Peyer's patch (tissue), 4 donors: Measurements from ENCODE around the gene SLC25A25. TPM values are rescaled to one million over a fixed set of nuclear protein-coding genes. Genes with fewer than 3 reads are reported as not detected.
A peak's percentile ranks its signal among the peaks of the same experiment; 100 is the strongest.

Experiments
- DNase-seq, 3 donors: peaks; one replicate each; pipeline ENCODE4 v3.0.0-alpha.2; 2017 to 2019
- H3K27ac ChIP-seq, 4 donors: fragments of 200-600 bp; sonication (generic); one replicate each; pipeline ENCODE4 v1.5.1; 2016 to 2019
- H3K27me3 ChIP-seq, 2 donors: fragments of 200-600 bp; sonication (generic); one replicate each; pipeline ENCODE4 v1.5.1; 2019
- H3K36me3 ChIP-seq, 3 donors: fragments of 200-600 bp; sonication (generic); one replicate each; pipeline ENCODE4 v1.5.1; 2016 to 2019
- H3K4me1 ChIP-seq, 4 donors: fragments of 200-600 bp; sonication (generic); one replicate each; pipeline ENCODE4 v1.5.1; 2016 to 2019
- H3K4me3 ChIP-seq, 4 donors: fragments of 200-600 bp; sonication (generic); 1 replicate in 3 of 4; 2 replicates in 1 of 4; pipeline ENCODE4 v1.5.1; 2016 to 2019; ENCODE audit warnings: mild to moderate bottlenecking in 1 of 4
- H3K9me3 ChIP-seq, 4 donors: fragments of 200-600 bp; sonication (generic); one replicate each; pipeline ENCODE4 v1.5.1; 2016 to 2019; ENCODE audit warnings: mild to moderate bottlenecking in 1 of 4
- POLR2A ChIP-seq, 2 donors: fragments of 450-650 bp; IDR thresholded peaks; one replicate each; pipeline ENCODE4 v1.5.1; 2017; ENCODE audit warnings: antibody characterized with exemption in 2 of 2, mild to moderate bottlenecking in 2 of 2, moderate library complexity in 2 of 2
- total RNA-seq, 4 donors: library from RNA; depleted of rRNA; stranded (reverse); fragments of >200 nt; gene quantifications; one replicate each; pipeline ENCODE4 v1.1.0, GENCODE V29; 2016
- TF ChIP-seq, protein P1 (sequence below), 6 experiments: fragments of 450-650 bp in 4 of 6; fragments of 200-600 bp in 2 of 6; sonication (generic) in 1 of 6; IDR thresholded peaks; one replicate each; pipeline ENCODE4 v1.5.1; 2017 to 2019; ENCODE audit warnings: antibody characterized with exemption in 6 of 6, mild to moderate bottlenecking in 3 of 6, moderate library complexity in 1 of 6

The SLC25A25 gene
- total RNA-seq, 4 donors from 2014 or later, result 18.2 to 44.1 (median 28.2) TPM

DNA sequence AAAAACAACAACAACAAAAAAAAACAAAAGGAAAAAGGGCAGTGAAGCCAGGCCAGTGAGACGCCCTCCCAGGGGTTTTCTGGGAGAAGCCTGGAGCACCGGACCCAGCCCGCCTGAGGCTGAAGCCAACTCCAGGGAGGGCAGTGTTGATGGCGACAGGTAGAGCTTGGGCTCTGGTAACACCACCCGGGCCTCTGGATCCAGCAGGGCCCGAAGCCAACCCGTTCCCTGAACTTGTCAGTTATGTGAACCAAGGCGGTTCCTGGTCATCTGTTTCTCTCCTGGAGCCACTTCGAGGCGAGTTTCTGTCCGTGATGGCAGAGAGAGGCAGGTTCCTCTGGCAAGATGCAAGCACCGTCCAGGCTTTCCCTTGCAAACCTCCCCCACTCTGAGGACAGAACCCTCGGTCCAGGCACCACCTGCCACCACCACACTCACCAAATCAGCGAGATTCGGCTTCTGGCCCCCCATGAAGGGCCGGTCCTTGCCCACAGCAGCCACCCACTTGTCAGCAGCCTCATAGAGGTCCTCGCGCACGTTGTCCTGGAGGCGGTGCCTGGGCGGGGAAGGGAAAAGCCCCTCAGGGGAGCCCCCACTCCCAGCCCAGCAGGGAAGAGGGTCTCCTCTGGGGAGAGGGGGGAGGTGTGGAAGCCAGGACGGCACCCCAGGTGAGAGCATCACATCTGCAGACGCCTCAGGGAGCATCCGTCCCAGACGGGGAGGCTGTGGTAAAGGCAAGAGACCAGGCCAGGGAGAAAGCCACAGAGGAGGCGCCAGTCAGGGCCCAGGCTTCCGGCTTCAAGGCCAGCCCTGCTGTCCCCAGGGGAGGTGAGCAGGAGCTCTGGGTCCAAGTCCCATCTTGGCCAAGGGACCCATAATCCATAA, 54.1 kb downstream of the SLC25A25 start:
- Histone ChIP-seq H3K36me3 (peaks cover 0 to 45% (median 0%) of the 10 kb centered on the region in 3 donors), H3K4me3 (no peak overlapping the region), H3K27ac (no peak overlapping the region), H3K9me3 (no peaks in the 10 kb centered on the region), H3K4me1 (peaks cover 4 to 30% (median 17%) of the 10 kb centered on the region in 4 donors), H3K27me3 (no peaks in the 10 kb centered on the region)
- DNase-seq, result peak in 2 of 3 donors; percentile 41 to 42
- TF ChIP-seq, protein P1, sequence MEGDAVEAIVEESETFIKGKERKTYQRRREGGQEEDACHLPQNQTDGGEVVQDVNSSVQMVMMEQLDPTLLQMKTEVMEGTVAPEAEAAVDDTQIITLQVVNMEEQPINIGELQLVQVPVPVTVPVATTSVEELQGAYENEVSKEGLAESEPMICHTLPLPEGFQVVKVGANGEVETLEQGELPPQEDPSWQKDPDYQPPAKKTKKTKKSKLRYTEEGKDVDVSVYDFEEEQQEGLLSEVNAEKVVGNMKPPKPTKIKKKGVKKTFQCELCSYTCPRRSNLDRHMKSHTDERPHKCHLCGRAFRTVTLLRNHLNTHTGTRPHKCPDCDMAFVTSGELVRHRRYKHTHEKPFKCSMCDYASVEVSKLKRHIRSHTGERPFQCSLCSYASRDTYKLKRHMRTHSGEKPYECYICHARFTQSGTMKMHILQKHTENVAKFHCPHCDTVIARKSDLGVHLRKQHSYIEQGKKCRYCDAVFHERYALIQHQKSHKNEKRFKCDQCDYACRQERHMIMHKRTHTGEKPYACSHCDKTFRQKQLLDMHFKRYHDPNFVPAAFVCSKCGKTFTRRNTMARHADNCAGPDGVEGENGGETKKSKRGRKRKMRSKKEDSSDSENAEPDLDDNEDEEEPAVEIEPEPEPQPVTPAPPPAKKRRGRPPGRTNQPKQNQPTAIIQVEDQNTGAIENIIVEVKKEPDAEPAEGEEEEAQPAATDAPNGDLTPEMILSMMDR (IDR thresholded peaks at IDR 0.05), result no peak
- TF ChIP-seq POLR2A (IDR thresholded peaks at IDR 0.05), result no peak

DNA sequence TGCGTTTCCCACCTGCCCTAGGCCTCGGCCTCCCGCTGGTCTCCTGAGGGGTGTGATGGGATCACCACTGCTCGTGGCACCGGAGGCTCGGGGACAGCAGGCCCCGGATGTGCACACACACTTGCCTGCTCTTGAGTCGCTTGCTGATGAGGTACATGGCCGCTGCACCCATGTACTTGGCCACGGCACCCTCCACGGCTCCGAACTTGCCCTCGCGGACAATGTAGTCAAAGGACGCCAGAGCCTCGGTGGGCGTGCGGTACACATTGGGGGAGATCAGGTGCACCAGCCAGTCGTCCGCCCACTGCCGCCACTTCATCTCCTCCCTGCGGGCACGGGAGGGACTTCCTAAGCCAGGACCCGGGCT, 54.8 kb downstream of the SLC25A25 start:
- DNase-seq, result peak in 2 of 3 donors; percentile 41 to 42
- H3K36me3 ChIP-seq, result peaks cover 0 to 45% (median 0%) of the 10 kb centered on the region in 3 donors
- no peaks in the 10 kb centered on the region for H3K9me3 ChIP-seq
- TF ChIP-seq POLR2A (IDR thresholded peaks at IDR 0.05), result no peak
- TF ChIP-seq, protein P1 (IDR thresholded peaks at IDR 0.05), result no peak
- no peaks in the 10 kb centered on the region for H3K27me3 ChIP-seq
- H3K4me3 ChIP-seq, result no peak overlapping the region
- H3K4me1 ChIP-seq, result peaks cover 4 to 25% (median 17%) of the 10 kb centered on the region in 4 donors
- H3K27ac ChIP-seq, result no peak overlapping the region

DNA sequence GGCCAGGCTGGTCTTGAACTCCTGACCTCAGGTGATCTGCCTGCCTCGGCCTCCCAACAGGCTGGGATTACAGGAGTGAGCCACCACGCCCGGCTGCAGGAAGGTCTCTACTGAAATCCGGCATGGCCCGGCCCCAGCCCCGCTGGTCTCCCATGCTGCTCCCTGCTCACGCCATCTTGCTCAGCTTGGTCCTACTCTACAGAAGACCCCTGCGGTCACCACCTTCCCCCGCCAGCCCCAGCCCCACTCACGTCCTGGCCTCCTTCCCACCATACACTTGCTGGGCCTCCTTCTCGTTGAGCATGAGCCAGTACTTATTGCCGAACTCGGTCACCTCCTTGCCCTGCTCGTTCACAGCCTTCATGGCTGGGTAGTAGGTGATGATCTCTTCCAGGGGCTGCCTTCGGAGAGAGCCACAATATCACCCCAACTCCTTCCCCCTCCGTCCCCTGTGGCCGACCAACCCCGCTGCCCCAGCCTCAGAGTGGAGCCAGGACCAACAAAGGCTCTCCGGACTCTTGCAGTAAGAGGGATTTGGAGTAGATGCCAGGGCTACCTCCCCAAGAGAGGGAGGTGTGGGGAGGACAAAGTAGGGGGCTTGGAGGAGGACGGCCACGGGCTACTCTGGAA, 55.5 kb downstream of the SLC25A25 start:
- peaks cover 0 to 45% (median 0%) of the 10 kb centered on the region in 3 donors for H3K36me3 ChIP-seq
- H3K27ac ChIP-seq, result no peak overlapping the region
- H3K4me1 ChIP-seq, result peaks cover 4 to 20% (median 15%) of the 10 kb centered on the region in 4 donors
- no peaks in the 10 kb centered on the region for H3K9me3 ChIP-seq
- peak in 2 of 3 donors; percentile 28 to 38 for DNase-seq
- no peaks in the 10 kb centered on the region for H3K27me3 ChIP-seq
- H3K4me3 ChIP-seq, result no peak overlapping the region
- no peak for TF ChIP-seq POLR2A (IDR thresholded peaks at IDR 0.05)
- TF ChIP-seq, protein P1 (IDR thresholded peaks at IDR 0.05), result no peak

DNA sequence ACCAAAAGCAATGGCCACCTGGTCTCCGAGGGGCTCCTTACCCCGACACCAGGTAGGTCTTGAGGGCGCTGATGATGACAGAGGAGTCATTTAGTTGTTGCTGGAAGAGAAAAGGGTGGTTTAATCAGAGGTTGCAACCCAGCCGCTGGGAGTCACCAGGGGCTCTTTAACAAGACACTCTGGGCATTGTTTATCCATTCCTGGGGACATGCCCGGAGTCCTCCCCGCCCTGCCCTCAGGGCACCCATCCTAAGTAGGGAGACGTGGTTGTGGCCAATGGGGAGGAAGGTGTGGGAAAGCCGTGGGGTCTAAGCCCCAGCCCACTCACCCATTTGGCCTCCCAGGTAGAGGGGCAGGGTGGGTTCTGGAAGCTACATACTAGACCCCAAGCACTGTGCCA, 56.4 kb downstream of the SLC25A25 start:
- DNase-seq, result peak in 2 of 3 donors; percentile 33 to 44
- Histone ChIP-seq H3K27me3 (no peaks in the 10 kb centered on the region), H3K27ac (no peak overlapping the region), H3K4me1 (peaks cover 4 to 29% (median 20%) of the 10 kb centered on the region in 4 donors), H3K4me3 (no peak overlapping the region), H3K9me3 (peaks cover 0 to 3% (median 0%) of the 10 kb centered on the region in 4 donors), H3K36me3 (peaks cover 0 to 45% (median 0%) of the 10 kb centered on the region in 3 donors)
- TF ChIP-seq, protein P1 (IDR thresholded peaks at IDR 0.05), result no peak
- TF ChIP-seq POLR2A (IDR thresholded peaks at IDR 0.05), result no peak

- H3K36me3 ChIP-seq, result peaks cover 0 to 44% (median 0%) of the 10 kb centered on the region in 3 donors
- TF ChIP-seq, protein P1 (IDR thresholded peaks at IDR 0.05), result peak in 5 of 6 experiments; percentile 16 to 57 (median 46)
- TF ChIP-seq POLR2A (IDR thresholded peaks at IDR 0.05), result no peak
- H3K27me3 ChIP-seq, result no peaks in the 10 kb centered on the region
- H3K4me1 ChIP-seq, result peaks cover 4 to 30% (median 20%) of the 10 kb centered on the region in 4 donors
- peak; percentile 63 to 88 (median 82) for DNase-seq
- H3K4me3 ChIP-seq, result no peak overlapping the region
- H3K27ac ChIP-seq, result peak overlapping the region in 1 of 4 donors; percentile 46
- peaks cover 0 to 3% (median 0%) of the 10 kb centered on the region in 4 donors for H3K9me3 ChIP-seq
These were observed 57.0 kb downstream of the SLC25A25 start for GRCh38 chr9:128124873-128125579.
